Kidney (tissue), 14 donors: ENCODE results near the gene TNXB. TPM values are rescaled to one million over a fixed set of nuclear protein-coding genes. Genes with fewer than 3 reads are reported as not detected.
"Not testable (repeated sequence)": the region's sequence is repeated elsewhere in the genome, so short reads cannot be mapped to it uniquely, and the experiment has no call there.

ENCODE experiments used
- DNase-seq, 5 donors: peaks; one replicate each; pipeline ENCODE4 v3.0.0-alpha.2; 2013 to 2020
- FAIRE-seq: peaks from 2 replicates; lab custom pipeline; 2012; peaks lifted over from hg19 to GRCh38; lab: Jason Lieb, UNC
- H3K27ac ChIP-seq, 2 donors: one replicate each; pipeline ENCODE4 v1.7.0; 2013; ENCODE audit warnings: low read depth in 2 of 2, low read length in 2 of 2, inconsistent platforms in 1 of 2
- H3K27me3 ChIP-seq: one replicate; pipeline ENCODE4 v1.7.1; 2013; ENCODE audit warnings: low read length, inconsistent platforms; ENCODE audit not compliant: control insufficient read depth, insufficient read depth
- H3K36me3 ChIP-seq, 3 donors: one replicate each; pipeline versions ENCODE4 v1.7.0 to v1.7.1; 2013; ENCODE audit warnings: low read length in 3 of 3, control low read depth in 1 of 3, inconsistent platforms in 1 of 3; ENCODE audit not compliant: insufficient read depth in 3 of 3, control insufficient read depth in 2 of 3
- H3K4me1 ChIP-seq, 3 donors: one replicate each; pipeline versions ENCODE4 v1.7.0 to v1.7.1; 2013; ENCODE audit warnings: low read length in 3 of 3, inconsistent platforms in 1 of 3, low read depth in 1 of 3; ENCODE audit not compliant: control insufficient read depth in 2 of 3, insufficient read depth in 2 of 3
- H3K4me3 ChIP-seq, 3 donors: one replicate each; pipeline versions ENCODE4 v1.7.0 to v1.8.1; 2013; ENCODE audit warnings: low read length in 3 of 3, control low read depth in 1 of 3, inconsistent platforms in 1 of 3
- H3K9ac ChIP-seq, 3 donors: one replicate each; pipeline versions ENCODE4 v1.7.0 to v1.7.1; 2013; ENCODE audit warnings: low read length in 3 of 3, control low read depth in 1 of 3, inconsistent platforms in 1 of 3
- H3K9me3 ChIP-seq, 3 donors: one replicate each; pipeline versions ENCODE4 v1.7.0 to v1.7.1; 2013; ENCODE audit warnings: low read length in 3 of 3, control low read depth in 1 of 3, inconsistent platforms in 1 of 3; ENCODE audit not compliant: control insufficient read depth in 2 of 3, insufficient read depth in 1 of 3
- CTCF ChIP-seq: IDR thresholded peaks from 3 replicates; pipeline ENCODE4 v1.5.1; 2012; ENCODE audit warnings: mild to moderate bottlenecking, moderate library complexity, borderline replicate concordance; ENCODE audit not compliant: insufficient read depth; ENCODE audit errors: extremely low read depth
- intact Hi-C: fragments of 100-400 bp; cut with DNase I; formaldehyde crosslinking; loops from one replicate; pipeline ENCODE4 v1.11.1; 2022
- polyA plus RNA-seq: library from polyadenylated mRNA; stranded (reverse); fragments of 350-450 nt; fragmentation: Illumina TruSeq; extraction: RNeasy Lipid Tissue Mini Kit (QIAGEN cat#74804); gene quantifications from one replicate; pipeline ENCODE4 v1.2.3, GENCODE V29; 2014; ENCODE audit warnings: low read depth, low replicate concordance; ENCODE audit not compliant: insufficient read depth
- total RNA-seq: library from RNA; stranded (reverse); fragmentation: NEBNext Ultra II Directional; extraction: Animal tissue kit (Norgen Biotek cat#: 25700); gene quantifications from one replicate; pipeline ENCODE4 v1.2.1, GENCODE V29; 2021
- donor health status: control.
- donor health status: control.
- donor health status: control.
- donor health status: control.
- donor health status: control.
- donor health status: DM: yes; HTN: yes; CAD: no.
- donor health status: Normal renal cell carcinoma (clear cell type).

Gene TNXB
- total and polyA plus RNA-seq, 2 donors from 2014 or later = 13.3 to 88.2 TPM

- no peak overlapping the region for H3K27ac ChIP-seq
- H3K27me3 ChIP-seq = no peaks in the 10 kb centered on the region
- peak in 1 of 5 donors; percentile 45 for DNase-seq
- intact Hi-C loops = no loop called here
- no peaks in the 10 kb centered on the region for H3K9me3 ChIP-seq
- TF ChIP-seq CTCF = no peak
- H3K9ac ChIP-seq = no peak overlapping the region
- peaks cover 0 to 3% (median 0%) of the 10 kb centered on the region in 3 donors for H3K4me1 ChIP-seq
- no peaks in the 10 kb centered on the region for H3K36me3 ChIP-seq
- FAIRE-seq = no peak
- no peak overlapping the region for H3K4me3 ChIP-seq
Measured at GRCh38 chr6:32056254-32056653, 52.9 kb downstream of the TNXB start.

GRCh38 chr6:32055756-32056155, 53.4 kb downstream of the TNXB start:
- H3K27me3 ChIP-seq, H3K36me3 ChIP-seq, H3K4me3 ChIP-seq, DNase-seq, FAIRE-seq, H3K9me3 ChIP-seq, H3K4me1 ChIP-seq, intact Hi-C loops, H3K27ac ChIP-seq, H3K9ac ChIP-seq: not testable (repeated sequence)

GRCh38 chr6:32053314-32053713, 55.8 kb downstream of the TNXB start:
- DNase-seq, H3K27me3 ChIP-seq, H3K4me3 ChIP-seq, intact Hi-C loops, H3K9me3 ChIP-seq, H3K27ac ChIP-seq, H3K4me1 ChIP-seq, FAIRE-seq, H3K9ac ChIP-seq, H3K36me3 ChIP-seq: not testable (repeated sequence)

GRCh38 chr6:32052626-32053025, 56.5 kb downstream of the TNXB start:
- H3K27ac ChIP-seq, FAIRE-seq, H3K4me1 ChIP-seq, intact Hi-C loops, H3K27me3 ChIP-seq, H3K4me3 ChIP-seq, H3K36me3 ChIP-seq, H3K9ac ChIP-seq, H3K9me3 ChIP-seq: not testable (repeated sequence)
- peak in 1 of 5 donors; percentile 33 for DNase-seq

- intact Hi-C loops = no loop called here
- H3K9me3 ChIP-seq = no peaks in the 10 kb centered on the region
- no peak overlapping the region for H3K9ac ChIP-seq
- no peaks in the 10 kb centered on the region for H3K36me3 ChIP-seq
- no peak overlapping the region for H3K27ac ChIP-seq
- no peak for FAIRE-seq
- peaks cover 0 to 3% (median 0%) of the 10 kb centered on the region in 3 donors for H3K4me1 ChIP-seq
- no peak for TF ChIP-seq CTCF
- H3K27me3 ChIP-seq = no peaks in the 10 kb centered on the region
- H3K4me3 ChIP-seq = no peak overlapping the region
- peak in 2 of 5 donors; percentile 30 to 62 for DNase-seq
Measured at GRCh38 chr6:32050562-32050961, 58.6 kb downstream of the TNXB start.

- H3K9ac ChIP-seq, H3K4me3 ChIP-seq, DNase-seq, H3K27ac ChIP-seq, H3K27me3 ChIP-seq, H3K4me1 ChIP-seq, FAIRE-seq, H3K9me3 ChIP-seq, intact Hi-C loops, H3K36me3 ChIP-seq: not testable (repeated sequence)
Measured at GRCh38 chr6:32049736-32050135, 59.4 kb downstream of the TNXB start.

- peak in 2 of 5 donors; percentile 31 to 51 for DNase-seq
- H3K27me3 ChIP-seq, intact Hi-C loops, H3K4me3 ChIP-seq, H3K27ac ChIP-seq, FAIRE-seq, H3K4me1 ChIP-seq, H3K9ac ChIP-seq, H3K36me3 ChIP-seq, H3K9me3 ChIP-seq: not testable (repeated sequence)
Measured at GRCh38 chr6:32049149-32049548, 60.0 kb downstream of the TNXB start.
